GM18519 (cell line): ENCODE results near the gene KIAA2012.
"Not testable (repeated sequence)": the region's sequence is repeated elsewhere in the genome, so short reads cannot be mapped to it uniquely, and the experiment has no call there.

Experiments used
- ATAC-seq: cut with Tn5 transposase; IDR thresholded peaks from one replicate; pipeline ENCODE4 v1.9.1; 2021; ENCODE audit warnings: mild to moderate bottlenecking, moderate library complexity; ENCODE audit not compliant: unreplicated experiment, low FRiP score

Gene KIAA2012

GRCh38 chr2:202113571-202114142 lies 40.6 kb downstream of the KIAA2012 start:
- ATAC-seq = no peak

- no peak for ATAC-seq
Measured at GRCh38 chr2:202114291-202114690, 41.2 kb downstream of the KIAA2012 start.

GRCh38 chr2:202114795-202115194 lies 41.7 kb downstream of the KIAA2012 start:
- no peak for ATAC-seq

- no peak for ATAC-seq
Measured at GRCh38 chr2:202115479-202115971, 42.5 kb downstream of the KIAA2012 start.

GRCh38 chr2:202116691-202117090 lies 43.6 kb downstream of the KIAA2012 start:
- no peak for ATAC-seq

GRCh38 chr2:202118168-202118567 lies 45.1 kb downstream of the KIAA2012 start:
- no peak for ATAC-seq

- no peak for ATAC-seq
Measured at GRCh38 chr2:202120828-202121227, 47.8 kb downstream of the KIAA2012 start.

GRCh38 chr2:202121532-202122162 lies 48.6 kb downstream of the KIAA2012 start:
- ATAC-seq = no peak

GRCh38 chr2:202122163-202122540 lies 49.1 kb downstream of the KIAA2012 start:
- no peak for ATAC-seq

GRCh38 chr2:202122980-202123720 lies 50.1 kb downstream of the KIAA2012 start:
- no peak for ATAC-seq

- no peak for ATAC-seq
Measured at GRCh38 chr2:202124286-202124685, 51.2 kb downstream of the KIAA2012 start.

- ATAC-seq = no peak
Measured at GRCh38 chr2:202127687-202128331, 54.8 kb downstream of the KIAA2012 start.

GRCh38 chr2:202129841-202130240 lies 56.8 kb downstream of the KIAA2012 start:
- no peak for ATAC-seq

GRCh38 chr2:202133200-202133908 lies 60.3 kb downstream of the KIAA2012 start:
- no peak for ATAC-seq

GRCh38 chr2:202133909-202134265 lies 60.8 kb downstream of the KIAA2012 start:
- no peak for ATAC-seq

GRCh38 chr2:202135091-202135874 lies 62.2 kb downstream of the KIAA2012 start:
- ATAC-seq = no peak

- ATAC-seq = not testable (repeated sequence)
Measured at GRCh38 chr2:202136039-202136438, 63.0 kb downstream of the KIAA2012 start.

GRCh38 chr2:202136526-202136925 lies 63.5 kb downstream of the KIAA2012 start:
- ATAC-seq = no peak

- ATAC-seq = no peak
Measured at GRCh38 chr2:202140522-202141252, 67.6 kb downstream of the KIAA2012 start.
